CD1c-positive myeloid dendritic cell (primary cell): ENCODE measurements around the gene SNX30.
"Not testable (repeated sequence)": the region's sequence is repeated elsewhere in the genome, so short reads cannot be mapped to it uniquely, and the experiment has no call there.

ENCODE experiments used
- DNase-seq: peaks from one replicate; pipeline ENCODE4 v3.0.0-alpha.2; 2016; ENCODE audit errors: extremely low spot score

The SNX30 gene

GRCh38 chr9:112750016-112750763 lies at the start of gene SNX30:
SNX30 (plus strand) TSS chr9:112750760; CDS start chr9:112751002, 242 bp downstream.
- DNase-seq: peak; percentile 91

GRCh38 chr9:112703304-112703703 lies 47.3 kb upstream of the SNX30 start:
- DNase-seq: no peak

- DNase-seq: no peak
These were observed 44.7 kb upstream of the SNX30 start for GRCh38 chr9:112705768-112706427.

- no peak for DNase-seq
These were observed 39.4 kb upstream of the SNX30 start for GRCh38 chr9:112711050-112711689.

GRCh38 chr9:112712678-112713077 lies 37.9 kb upstream of the SNX30 start:
- no peak for DNase-seq

- peak; percentile 99 for DNase-seq
These were observed 32.8 kb upstream of the SNX30 start, which contains the start of gene INIP for GRCh38 chr9:112717661-112718331. INIP (minus strand) TSS chr9:112718117; CDS start chr9:112716485, 1,632 bp downstream.

- no peak for DNase-seq
These were observed 31.3 kb upstream of the SNX30 start for GRCh38 chr9:112719241-112719691.

- DNase-seq: no peak
These were observed 30.9 kb upstream of the SNX30 start for GRCh38 chr9:112719696-112720095.

GRCh38 chr9:112720113-112720780 lies 30.3 kb upstream of the SNX30 start:
- DNase-seq: no peak

- DNase-seq: not testable (repeated sequence)
These were observed 27.8 kb upstream of the SNX30 start for GRCh38 chr9:112722749-112723148.

- DNase-seq: no peak
These were observed 24.6 kb upstream of the SNX30 start for GRCh38 chr9:112725961-112726360.

GRCh38 chr9:112726428-112726827 lies 24.1 kb upstream of the SNX30 start:
- DNase-seq: peak; percentile 29

- DNase-seq: no peak
These were observed 22.2 kb upstream of the SNX30 start for GRCh38 chr9:112728401-112728800.

- no peak for DNase-seq
These were observed 18.6 kb upstream of the SNX30 start for GRCh38 chr9:112731971-112732370.

GRCh38 chr9:112734892-112735291 lies 15.7 kb upstream of the SNX30 start:
- no peak for DNase-seq

GRCh38 chr9:112743216-112743836 lies 7.2 kb upstream of the SNX30 start:
- DNase-seq: no peak

GRCh38 chr9:112744177-112744576 lies 6.4 kb upstream of the SNX30 start:
- DNase-seq: no peak

GRCh38 chr9:112747094-112747493 lies 3.5 kb upstream of the SNX30 start:
- DNase-seq: no peak

GRCh38 chr9:112750764-112751055 lies 150 bp downstream of the SNX30 start:
- DNase-seq: no peak

- peak; percentile 68 for DNase-seq
These were observed 666 bp downstream of the SNX30 start for GRCh38 chr9:112751056-112751795.
